Immature natural killer cell (primary cell): ENCODE data around the gene OBSCN. TPM values are rescaled to one million over a fixed set of nuclear protein-coding genes. Genes with fewer than 3 reads are reported as not detected.

Experiments used
- DNase-seq, 3 donors: peaks; one replicate each; pipeline ENCODE4 v3.0.0; 2022; ENCODE audit warnings: mixed read lengths in 1 of 3
- H3K27ac Mint-ChIP-seq, 6 donors: one replicate each; pipeline ENCODE4 v1.8.0; 2020; ENCODE audit warnings: mixed read lengths in 6 of 6, mild to moderate bottlenecking in 5 of 6, inconsistent platforms in 4 of 6, moderate library complexity in 3 of 6
- H3K27me3 Mint-ChIP-seq, 3 donors: one replicate each; pipeline ENCODE4 v1.8.0; 2020 to 2021; ENCODE audit warnings: low read depth in 3 of 3, mild to moderate bottlenecking in 3 of 3, mixed read lengths in 3 of 3, moderate library complexity in 3 of 3, inconsistent platforms in 1 of 3
- H3K36me3 Mint-ChIP-seq, 3 donors: one replicate each; pipeline ENCODE4 v1.8.0; 2020; ENCODE audit warnings: mixed read lengths in 3 of 3, inconsistent platforms in 2 of 3, mild to moderate bottlenecking in 2 of 3
- H3K4me1 Mint-ChIP-seq, 2 donors: one replicate each; pipeline ENCODE4 v1.8.0; 2020; ENCODE audit warnings: inconsistent platforms in 2 of 2, mild to moderate bottlenecking in 2 of 2, mixed read lengths in 2 of 2, moderate library complexity in 1 of 2
- H3K4me3 Mint-ChIP-seq, 5 donors: one replicate each; pipeline ENCODE4 v1.8.0; 2020; ENCODE audit warnings: mild to moderate bottlenecking in 5 of 5, mixed read lengths in 5 of 5, inconsistent platforms in 3 of 5, moderate library complexity in 3 of 5
- H3K9me3 Mint-ChIP-seq, 6 donors: one replicate each; pipeline ENCODE4 v1.8.0; 2020; ENCODE audit warnings: mild to moderate bottlenecking in 6 of 6, mixed read lengths in 6 of 6, inconsistent platforms in 4 of 6, moderate library complexity in 3 of 6
- polyA plus RNA-seq, 3 donors: library from polyadenylated mRNA; unstranded; fragments of 300-500 nt; fragmentation: Illumina TruSeq; gene quantifications; one replicate each; pipeline ENCODE4 v1.2.3, GENCODE V29; 2021

OBSCN gene
- polyA plus RNA-seq, 3 donors from 2014 or later = 0.19 to 1.9 TPM; not detected in 1

GRCh38 chr1:228375578-228376261 is 167.9 kb downstream of the OBSCN start:
- DNase-seq = no peak
- peaks cover 7 to 8% of the 10 kb centered on the region in 2 donors for H3K4me1 Mint-ChIP-seq
- peaks cover 0 to 10% (median 2%) of the 10 kb centered on the region in 3 donors for H3K27me3 Mint-ChIP-seq
- H3K9me3 Mint-ChIP-seq = no peaks in the 10 kb centered on the region
- no peak overlapping the region for H3K27ac Mint-ChIP-seq
- no peak overlapping the region for H3K4me3 Mint-ChIP-seq
- no peaks in the 10 kb centered on the region for H3K36me3 Mint-ChIP-seq

GRCh38 chr1:228376262-228376628 is 168.4 kb downstream of the OBSCN start:
- DNase-seq = no peak

GRCh38 chr1:228376651-228377631 is 169.1 kb downstream of the OBSCN start:
- peak overlapping the region in 3 of 5 donors; percentile 9 to 49 (median 27) for H3K4me3 Mint-ChIP-seq
- no peaks in the 10 kb centered on the region for H3K9me3 Mint-ChIP-seq
- H3K4me1 Mint-ChIP-seq = peaks cover 7 to 8% of the 10 kb centered on the region in 2 donors
- peaks cover 0 to 10% (median 2%) of the 10 kb centered on the region in 3 donors for H3K27me3 Mint-ChIP-seq
- no peak for DNase-seq
- no peak overlapping the region for H3K27ac Mint-ChIP-seq
- H3K36me3 Mint-ChIP-seq = no peaks in the 10 kb centered on the region

More at GRCh38 chr1:228376262-228376628, 168.4 kb downstream of the OBSCN start:
- peak overlapping the region in 1 of 5 donors; percentile 10 for H3K4me3 Mint-ChIP-seq
- no peaks in the 10 kb centered on the region for H3K9me3 Mint-ChIP-seq
- H3K27ac Mint-ChIP-seq = no peak overlapping the region
- peaks cover 7 to 8% of the 10 kb centered on the region in 2 donors for H3K4me1 Mint-ChIP-seq
- H3K27me3 Mint-ChIP-seq = peaks cover 0 to 10% (median 2%) of the 10 kb centered on the region in 3 donors
- no peaks in the 10 kb centered on the region for H3K36me3 Mint-ChIP-seq

- Mint-ChIP-seq H3K4me3 (peak overlapping the region in 3 of 5 donors; percentile 9 to 49 (median 27)), H3K9me3 (no peaks in the 10 kb centered on the region), H3K27ac (no peak overlapping the region), H3K36me3 (no peaks in the 10 kb centered on the region), H3K4me1 (peaks cover 7 to 8% of the 10 kb centered on the region in 2 donors), H3K27me3 (peaks cover 0 to 10% (median 2%) of the 10 kb centered on the region in 3 donors)
- DNase-seq = no peak
These were observed 169.8 kb downstream of the OBSCN start for GRCh38 chr1:228377664-228378089.

GRCh38 chr1:228378090-228378872 is 170.4 kb downstream of the OBSCN start:
- Mint-ChIP-seq H3K4me3 (peak overlapping the region; percentile 34 to 81 (median 68)), H3K36me3 (no peaks in the 10 kb centered on the region), H3K9me3 (no peaks in the 10 kb centered on the region), H3K27ac (no peak overlapping the region), H3K27me3 (peaks cover 0 to 10% (median 2%) of the 10 kb centered on the region in 3 donors), H3K4me1 (peaks cover 7 to 8% of the 10 kb centered on the region in 2 donors)
- peak in 2 of 3 donors; percentile 7 to 12 for DNase-seq

- no peaks in the 10 kb centered on the region for H3K9me3 Mint-ChIP-seq
- H3K36me3 Mint-ChIP-seq = no peaks in the 10 kb centered on the region
- peak overlapping the region; percentile 34 to 81 (median 68) for H3K4me3 Mint-ChIP-seq
- H3K27me3 Mint-ChIP-seq = peaks cover 0 to 10% (median 2%) of the 10 kb centered on the region in 3 donors
- no peak for DNase-seq
- H3K4me1 Mint-ChIP-seq = peaks cover 7 to 8% of the 10 kb centered on the region in 2 donors
- no peak overlapping the region for H3K27ac Mint-ChIP-seq
These were observed 171.1 kb downstream of the OBSCN start for GRCh38 chr1:228378873-228379460.

- no peak overlapping the region for H3K27ac Mint-ChIP-seq
- H3K4me3 Mint-ChIP-seq = peak overlapping the region in 4 of 5 donors; percentile 36 to 74 (median 50)
- H3K9me3 Mint-ChIP-seq = no peaks in the 10 kb centered on the region
- DNase-seq = no peak
- peaks cover 0 to 10% (median 2%) of the 10 kb centered on the region in 3 donors for H3K27me3 Mint-ChIP-seq
- peaks cover 7 to 8% of the 10 kb centered on the region in 2 donors for H3K4me1 Mint-ChIP-seq
- no peaks in the 10 kb centered on the region for H3K36me3 Mint-ChIP-seq
These were observed 171.8 kb downstream of the OBSCN start for GRCh38 chr1:228379666-228380065.

GRCh38 chr1:228381356-228381755 is 173.5 kb downstream of the OBSCN start:
- Mint-ChIP-seq H3K27ac (no peak overlapping the region), H3K4me1 (peaks cover 7 to 8% of the 10 kb centered on the region in 2 donors), H3K27me3 (peaks cover 0 to 12% (median 2%) of the 10 kb centered on the region in 3 donors), H3K4me3 (no peak overlapping the region), H3K36me3 (peaks cover 0 to 5% (median 0%) of the 10 kb centered on the region in 3 donors), H3K9me3 (no peaks in the 10 kb centered on the region)
- DNase-seq = no peak

GRCh38 chr1:228383773-228384172 is 175.9 kb downstream of the OBSCN start:
- Mint-ChIP-seq H3K27me3 (peaks cover 0 to 10% (median 2%) of the 10 kb centered on the region in 3 donors), H3K36me3 (peaks cover 0 to 5% (median 0%) of the 10 kb centered on the region in 3 donors), H3K27ac (no peak overlapping the region), H3K9me3 (no peaks in the 10 kb centered on the region), H3K4me1 (peaks cover 5 to 6% of the 10 kb centered on the region in 2 donors), H3K4me3 (no peak overlapping the region)
- no peak for DNase-seq

- DNase-seq = no peak
- Mint-ChIP-seq H3K27ac (peak overlapping the region in 1 of 6 donors; percentile 29), H3K4me3 (no peak overlapping the region), H3K36me3 (peaks cover 0 to 5% (median 0%) of the 10 kb centered on the region in 3 donors), H3K27me3 (peaks cover 0 to 2% (median 2%) of the 10 kb centered on the region in 3 donors), H3K4me1 (no peaks in the 10 kb centered on the region), H3K9me3 (no peaks in the 10 kb centered on the region)
These were observed 177.4 kb downstream of the OBSCN start for GRCh38 chr1:228385232-228385631.

GRCh38 chr1:228387321-228387720 is 179.5 kb downstream of the OBSCN start:
- Mint-ChIP-seq H3K4me3 (no peak overlapping the region), H3K9me3 (no peaks in the 10 kb centered on the region), H3K27ac (peak overlapping the region in 1 of 6 donors; percentile 37), H3K27me3 (peaks cover 0 to 4% (median 2%) of the 10 kb centered on the region in 3 donors), H3K36me3 (peaks cover 0 to 5% (median 1%) of the 10 kb centered on the region in 3 donors), H3K4me1 (no peaks in the 10 kb centered on the region)
- no peak for DNase-seq

GRCh38 chr1:228390649-228391048 is 182.8 kb downstream of the OBSCN start:
- peaks cover 2% of the 10 kb centered on the region in 3 donors for H3K27me3 Mint-ChIP-seq
- H3K4me3 Mint-ChIP-seq = no peak overlapping the region
- peak overlapping the region in 1 of 6 donors; percentile 45 for H3K27ac Mint-ChIP-seq
- peaks cover 0 to 1% of the 10 kb centered on the region in 2 donors for H3K4me1 Mint-ChIP-seq
- no peak for DNase-seq
- H3K36me3 Mint-ChIP-seq = peaks cover 0 to 6% (median 0%) of the 10 kb centered on the region in 3 donors
- no peaks in the 10 kb centered on the region for H3K9me3 Mint-ChIP-seq
